K562 (cell line): ENCODE results near the gene MRI1. TPM values are rescaled to one million over a fixed set of nuclear protein-coding genes. Genes with fewer than 3 reads are reported as not detected.

ENCODE experiments used
- ETS2 ChIP-seq: IDR thresholded peaks from 2 replicates; pipeline ENCODE4 v1.6.1; 2016; ENCODE audit warnings: borderline replicate concordance, missing genetic modification characterization, mild to moderate bottlenecking, moderate library complexity, missing compliant biosample characterization; ENCODE audit not compliant: poor library complexity, severe bottlenecking
- HDAC2 ChIP-seq: fragments of 450-650 bp; IDR thresholded peaks from 2 replicates; pipeline ENCODE4 v1.6.1; 2016; ENCODE audit warnings: mild to moderate bottlenecking
- KDM4B ChIP-seq, 2 experiments: fragments of 450-650 bp in 1 of 2; sonication (generic) in 1 of 2; IDR thresholded peaks; 2 replicates each; pipeline ENCODE4 v1.6.1; 2016 to 2017; ENCODE audit warnings: borderline replicate concordance in 2 of 2, antibody characterized with exemption in 1 of 2, low read depth in 1 of 2, mild to moderate bottlenecking in 1 of 2
- MAFG ChIP-seq: fragments of 450-650 bp; conservative IDR thresholded peaks from 2 replicates; pipeline ENCODE4 v1.6.1; 2016; ENCODE audit warnings: missing genetic modification characterization, missing compliant biosample characterization
- NCOA2 ChIP-seq, 2 experiments: fragments of 450-650 bp; IDR thresholded peaks; 2 replicates each; pipeline ENCODE4 v1.6.1; 2018; ENCODE audit warnings: mild to moderate bottlenecking in 2 of 2, moderate library complexity in 1 of 2; ENCODE audit not compliant: partially characterized antibody in 2 of 2
- NFIX ChIP-seq: fragments of 250-450 bp; sonication (Bioruptor Pico); IDR thresholded peaks from 2 replicates; pipeline ENCODE4 v1.4.0; 2020; ENCODE audit warnings: low read depth, mild to moderate bottlenecking, moderate library complexity
- PHTF2 ChIP-seq: fragments of 250-450 bp; sonication (Bioruptor Pico); IDR thresholded peaks from 2 replicates; pipeline ENCODE4 v1.5.0; 2021; ENCODE audit warnings: mild to moderate bottlenecking
- RBM25 ChIP-seq: fragments of 200-400 bp; formaldehyde crosslinking; IDR thresholded peaks from 2 replicates; pipeline ENCODE4 v1.6.1; 2018; ENCODE audit warnings: low read length, low read depth, moderate library complexity; ENCODE audit not compliant: severe bottlenecking
- TFAM ChIP-seq: fragments of 250-450 bp; sonication (Bioruptor Pico); conservative IDR thresholded peaks from 2 replicates; pipeline ENCODE4 v1.5.0; 2021; ENCODE audit warnings: mild to moderate bottlenecking, moderate library complexity
- ZEB2 ChIP-seq: fragments of 450-650 bp; IDR thresholded peaks from 2 replicates; pipeline ENCODE4 v1.6.1; 2016
- ZNF561 ChIP-seq: fragments of 450-650 bp; formaldehyde crosslinking; conservative IDR thresholded peaks from 2 replicates; pipeline ENCODE4 v1.4.0; 2020; ENCODE audit warnings: mild to moderate bottlenecking, moderate library complexity
- ZNF644 ChIP-seq: fragments of 200-800 bp; sonication (Bioruptor generic); IDR thresholded peaks from 2 replicates; pipeline ENCODE4 v1.6.1; 2016; ENCODE audit warnings: low read depth, missing genetic modification characterization, missing compliant biosample characterization
- polyA plus RNA-seq, 8 experiments: library from polyadenylated mRNA; depleted of rRNA in 4 of 8; stranded (reverse) in 5 of 8; unstranded in 3 of 8; fragments of >200 nt; fragmentation: Nextera tagmentation in 2 of 8; fragmentation: Illumina TruSeq in 1 of 8; extraction: Ambion mirVana in 2 of 8; extraction: Trizol in 1 of 8; gene quantifications; 2 replicates each; pipeline versions ENCODE4 v1.2.1 to v1.2.3, GENCODE V29; 2011 to 2014; ENCODE audit warnings: inconsistent platforms in 1 of 8, missing spikeins in 1 of 8
- total RNA-seq, 7 experiments: library from RNA; depleted of rRNA in 6 of 7; stranded (reverse); fragments of >200 nt in 6 of 7; fragmentation: Illumina TruSeq in 2 of 7; extraction: Trizol in 2 of 7; gene quantifications; 2 replicates each; pipeline versions ENCODE4 v1.2.1 to v1.2.3, GENCODE V29; 2011 to 2021; ENCODE audit warnings: low replicate concordance in 1 of 7
- TF ChIP-seq, protein P1 (sequence below): fragments of 450-650 bp; formaldehyde crosslinking; IDR thresholded peaks from 2 replicates; pipeline ENCODE4 v1.4.0; 2022; ENCODE audit warnings: mild to moderate bottlenecking, moderate library complexity
- TF ChIP-seq, protein P2 (sequence below): fragments of 450-650 bp; formaldehyde crosslinking; conservative IDR thresholded peaks from 2 replicates; pipeline ENCODE4 v1.4.0; 2022; ENCODE audit warnings: mild to moderate bottlenecking, missing genetic modification characterization
- TF ChIP-seq, protein P3 (sequence below), 3 experiments: fragments of 200-800 bp in 1 of 3; sonication (Bioruptor generic) in 1 of 3; sonication (generic) in 1 of 3; formaldehyde crosslinking in 1 of 3; IDR thresholded peaks; 2 replicates each; pipeline versions ENCODE4 v1.6.1 to v1.8.0; 2016 to 2022; ENCODE audit warnings: mild to moderate bottlenecking in 2 of 3, missing compliant biosample characterization in 2 of 3, missing genetic modification characterization in 2 of 3, missing genetic modification reagents in 1 of 3

MRI1 gene
- total and polyA plus RNA-seq, 9 of the 15 experiments (the other 6 are each of a cell fraction or from before 2014, with no cell fraction given) = 5.5 to 57.4 (median 28.2) TPM

DNA sequence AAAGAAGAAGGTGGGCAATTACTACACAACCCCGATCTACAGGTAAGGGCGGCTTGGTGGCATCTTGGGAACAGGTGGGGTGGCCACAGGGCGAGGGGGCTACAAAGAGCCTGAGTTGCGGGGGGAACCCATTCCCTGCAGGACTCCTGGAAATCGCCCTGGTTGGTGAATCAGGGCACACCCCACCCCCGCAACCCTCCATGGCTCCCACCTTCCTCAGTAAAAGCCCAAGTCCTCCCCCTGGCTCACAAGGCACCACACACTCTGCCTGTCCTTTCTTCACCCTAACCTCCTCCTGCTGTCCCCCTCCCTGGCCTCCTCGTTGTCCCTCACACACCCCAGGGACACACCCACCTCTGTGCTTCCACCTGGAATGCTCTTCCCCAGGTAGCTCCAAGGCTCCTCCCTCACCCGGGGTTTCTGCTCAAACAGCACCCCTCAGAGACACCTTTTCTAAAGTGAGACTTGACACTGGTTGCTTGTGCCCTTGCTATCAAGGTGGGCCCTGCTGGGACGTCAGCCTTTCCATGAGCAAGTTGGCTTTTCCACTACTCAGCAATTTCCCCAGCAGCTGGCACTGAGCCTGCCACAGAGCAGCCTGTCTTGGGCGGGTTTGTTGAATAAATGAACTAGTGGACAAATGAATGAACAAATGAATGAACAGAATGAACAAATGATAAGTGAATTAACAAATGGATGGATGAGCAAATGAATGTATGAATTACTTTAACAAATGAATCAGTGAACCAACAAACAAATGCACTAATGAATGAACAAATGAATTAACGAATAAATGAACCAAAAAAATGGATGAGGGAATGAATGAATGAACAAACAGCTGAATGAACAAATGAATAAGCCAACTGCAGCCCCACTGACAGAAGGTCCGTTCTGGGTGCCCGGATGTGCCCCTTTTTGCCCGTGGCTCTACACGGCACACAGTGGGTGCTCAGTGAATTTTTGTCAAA lies 6.2 kb upstream of the MRI1 start (continued):
- TF ChIP-seq, protein P1, sequence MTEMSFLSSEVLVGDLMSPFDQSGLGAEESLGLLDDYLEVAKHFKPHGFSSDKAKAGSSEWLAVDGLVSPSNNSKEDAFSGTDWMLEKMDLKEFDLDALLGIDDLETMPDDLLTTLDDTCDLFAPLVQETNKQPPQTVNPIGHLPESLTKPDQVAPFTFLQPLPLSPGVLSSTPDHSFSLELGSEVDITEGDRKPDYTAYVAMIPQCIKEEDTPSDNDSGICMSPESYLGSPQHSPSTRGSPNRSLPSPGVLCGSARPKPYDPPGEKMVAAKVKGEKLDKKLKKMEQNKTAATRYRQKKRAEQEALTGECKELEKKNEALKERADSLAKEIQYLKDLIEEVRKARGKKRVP (CRISPR knock-in tag) = no peak
- TF ChIP-seq, protein P2, sequence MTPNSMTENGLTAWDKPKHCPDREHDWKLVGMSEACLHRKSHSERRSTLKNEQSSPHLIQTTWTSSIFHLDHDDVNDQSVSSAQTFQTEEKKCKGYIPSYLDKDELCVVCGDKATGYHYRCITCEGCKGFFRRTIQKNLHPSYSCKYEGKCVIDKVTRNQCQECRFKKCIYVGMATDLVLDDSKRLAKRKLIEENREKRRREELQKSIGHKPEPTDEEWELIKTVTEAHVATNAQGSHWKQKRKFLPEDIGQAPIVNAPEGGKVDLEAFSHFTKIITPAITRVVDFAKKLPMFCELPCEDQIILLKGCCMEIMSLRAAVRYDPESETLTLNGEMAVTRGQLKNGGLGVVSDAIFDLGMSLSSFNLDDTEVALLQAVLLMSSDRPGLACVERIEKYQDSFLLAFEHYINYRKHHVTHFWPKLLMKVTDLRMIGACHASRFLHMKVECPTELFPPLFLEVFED = no peak
- TF ChIP-seq MAFG (peak; percentile 42; the same call in 1 of the 2 replicates), TFAM (CRISPR knock-in tag) (no peak), PHTF2 (no peak), ZNF561 (CRISPR knock-in tag) (no peak), ZNF644 (tag) (no peak), HDAC2 (no peak), NCOA2 (IDR thresholded peaks at IDR 0.05; ENCODE audit: partially characterized antibody in 2 of 2) (no peak), NFIX (CRISPR knock-in tag) (no peak), ETS2 (tag) (no peak), ZEB2 (no peak), RBM25 (peak; percentile 15), KDM4B (IDR thresholded peaks at IDR 0.05; ENCODE audit: borderline replicate concordance in 2 of 2, low read depth in 1 of 2) (no peak)
- TF ChIP-seq, protein P3, sequence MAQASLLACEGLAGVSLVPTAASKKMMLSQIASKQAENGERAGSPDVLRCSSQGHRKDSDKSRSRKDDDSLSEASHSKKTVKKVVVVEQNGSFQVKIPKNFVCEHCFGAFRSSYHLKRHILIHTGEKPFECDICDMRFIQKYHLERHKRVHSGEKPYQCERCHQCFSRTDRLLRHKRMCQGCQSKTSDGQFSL (CRISPR knock-in tag; IDR thresholded peaks at IDR 0.05) = no peak
- TF ChIP-seq, protein P3 (tag; IDR thresholded peaks at IDR 0.05) = no peak
